Loucy (cell line): ENCODE results near the gene SMG6.

ENCODE experiments used
- H2AFZ ChIP-seq: fragments of 200-600 bp; sonication (generic); 2 replicates; pipeline ENCODE4 v1.6.0; 2016; ENCODE audit warnings: antibody characterized with exemption, mild to moderate bottlenecking, low read length, moderate library complexity
- H3F3A ChIP-seq: fragments of 200-600 bp; 2 replicates; pipeline ENCODE4 v1.6.0; 2016; ENCODE audit warnings: antibody characterized with exemption, low read depth, mild to moderate bottlenecking
- H3K27me3 ChIP-seq: fragments of 200-600 bp; sonication (generic); 2 replicates; pipeline ENCODE4 v1.6.1; 2014; ENCODE audit warnings: low read length, mild to moderate bottlenecking; ENCODE audit not compliant: insufficient read depth, poor library complexity, severe bottlenecking
- H3K36me3 ChIP-seq: fragments of 200-600 bp; sonication (generic); 2 replicates; pipeline ENCODE4 v1.6.1; 2016; ENCODE audit warnings: low read length; ENCODE audit not compliant: insufficient read depth
- H3K4me1 ChIP-seq: fragments of 200-600 bp; sonication (generic); 2 replicates; pipeline ENCODE4 v1.5.1; 2014; ENCODE audit warnings: low read length, mild to moderate bottlenecking; ENCODE audit not compliant: insufficient read depth, poor library complexity, severe bottlenecking
- H3K4me2 ChIP-seq: fragments of 200-600 bp; sonication (generic); 2 replicates; pipeline ENCODE4 v1.6.0; 2014; ENCODE audit warnings: antibody characterized with exemption, low read length, low read depth, mild to moderate bottlenecking; ENCODE audit not compliant: poor library complexity, severe bottlenecking
- H3K4me3 ChIP-seq: fragments of 200-600 bp; sonication (generic); 2 replicates; pipeline ENCODE4 v1.5.1; 2014; ENCODE audit warnings: low read length, mild to moderate bottlenecking, mixed read lengths; ENCODE audit not compliant: poor library complexity, severe bottlenecking
- H3K79me2 ChIP-seq: fragments of 200-600 bp; sonication (generic); 2 replicates; pipeline ENCODE4 v1.6.1; 2014; ENCODE audit warnings: low read length; ENCODE audit not compliant: insufficient read depth
- H3K9ac ChIP-seq: fragments of 200-600 bp; sonication (generic); 2 replicates; pipeline ENCODE4 v1.6.0; 2014; ENCODE audit warnings: mild to moderate bottlenecking, low read depth, low read length, moderate library complexity; ENCODE audit not compliant: poor library complexity, severe bottlenecking
- H3K9me2 ChIP-seq: fragments of 200-600 bp; sonication (generic); replicated peaks from 2 replicates; pipeline ENCODE4 v1.6.1; 2016; ENCODE audit warnings: low read depth, low read length, mixed read lengths
- H3K9me3 ChIP-seq: fragments of 200-600 bp; sonication (generic); 2 replicates; pipeline ENCODE4 v1.6.1; 2014; ENCODE audit warnings: mild to moderate bottlenecking, antibody characterized with exemption, low read length, low read depth; ENCODE audit not compliant: insufficient read depth
- H4K20me1 ChIP-seq: fragments of 200-600 bp; sonication (generic); 2 replicates; pipeline ENCODE4 v1.6.0; 2014; ENCODE audit warnings: antibody characterized with exemption, low read length, mild to moderate bottlenecking; ENCODE audit not compliant: insufficient read depth, poor library complexity, severe bottlenecking
- CTCF ChIP-seq: fragments of 200-600 bp; sonication (generic); conservative IDR thresholded peaks from 2 replicates; pipeline ENCODE4 v1.5.1; 2014; ENCODE audit warnings: mild to moderate bottlenecking, antibody characterized with exemption, low read length
- EZH2phosphoT487 ChIP-seq: fragments of 200-600 bp; IDR thresholded peaks from 2 replicates; pipeline ENCODE4 v1.6.1; 2018; ENCODE audit warnings: antibody characterized with exemption, mild to moderate bottlenecking, moderate library complexity, borderline replicate concordance

Gene SMG6

GRCh38 chr17:2033153-2033552 is 270.4 kb downstream of the SMG6 start:
- H3K4me1 ChIP-seq = peaks cover 10% of the 10 kb centered on the region

DNA sequence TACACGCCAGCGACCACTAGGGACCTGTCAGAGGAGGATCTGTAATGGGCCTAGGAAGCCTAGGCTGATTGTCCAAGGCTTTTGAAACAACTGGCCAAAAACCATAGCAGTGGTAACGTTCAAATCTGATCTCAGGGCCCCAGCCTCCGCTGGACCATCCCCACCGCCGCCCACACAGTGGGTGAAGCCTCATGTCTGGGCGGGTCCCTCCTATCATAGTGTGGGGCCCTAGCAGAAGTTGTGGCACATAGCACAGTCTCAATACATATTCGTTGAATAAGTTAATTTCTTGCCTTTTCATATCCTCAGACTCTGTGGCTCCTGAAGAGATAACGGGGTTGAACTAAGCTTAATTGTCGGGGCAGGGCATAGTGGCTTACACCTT is 272.8 kb downstream of the SMG6 start:
- Histone ChIP-seq H3K27me3 (peaks cover 2% of the 10 kb centered on the region), H2AFZ (no peak overlapping the region), H3K9ac (peak overlapping the region; percentile 68), H3F3A (no peaks in the 10 kb centered on the region), H3K9me3 (no peaks in the 10 kb centered on the region), H3K9me2 (no peaks in the 10 kb centered on the region), H3K79me2 (no peaks in the 10 kb centered on the region), H3K4me2 (peak overlapping the region; percentile 82), H3K36me3 (no peaks in the 10 kb centered on the region), H3K4me3 (peak overlapping the region; percentile 88), H3K4me1 (peaks cover 10% of the 10 kb centered on the region), H4K20me1 (no peaks in the 10 kb centered on the region)
- no peak for TF ChIP-seq EZH2phosphoT487
- TF ChIP-seq CTCF = peak; percentile 74

More at GRCh38 chr17:2033153-2033552, 270.4 kb downstream of the SMG6 start:
- H3K36me3 ChIP-seq = no peaks in the 10 kb centered on the region; the same call in 1 of the 2 replicates
- TF ChIP-seq EZH2phosphoT487 = no peak
- no peak for TF ChIP-seq CTCF
- H3F3A ChIP-seq = no peaks in the 10 kb centered on the region
- H3K4me2 ChIP-seq = no peak overlapping the region
- H4K20me1 ChIP-seq = no peaks in the 10 kb centered on the region
- H3K27me3 ChIP-seq = no peaks in the 10 kb centered on the region
- H3K9me3 ChIP-seq = no peaks in the 10 kb centered on the region
- no peak overlapping the region for H2AFZ ChIP-seq
- H3K79me2 ChIP-seq = no peaks in the 10 kb centered on the region
- H3K4me3 ChIP-seq = no peak overlapping the region
- no peaks in the 10 kb centered on the region for H3K9me2 ChIP-seq
- H3K9ac ChIP-seq = no peak overlapping the region

- no peaks in the 10 kb centered on the region for H3K79me2 ChIP-seq
- H3K27me3 ChIP-seq = peaks cover 7% of the 10 kb centered on the region
- H3K4me2 ChIP-seq = peak within 1 kb of the TSS; percentile 82
- H3K9ac ChIP-seq = peak within 1 kb of the TSS; percentile 68
- H4K20me1 ChIP-seq = no peaks in the 10 kb centered on the region
- no peaks in the 10 kb centered on the region for H3K36me3 ChIP-seq
- H3K9me3 ChIP-seq = no peaks in the 10 kb centered on the region
- peaks cover 10% of the 10 kb centered on the region for H3K4me1 ChIP-seq
- TF ChIP-seq EZH2phosphoT487 = no peak
- TF ChIP-seq CTCF = no peak
- peak within 1 kb of the TSS; percentile 88 for H2AFZ ChIP-seq
- H3F3A ChIP-seq = no peaks in the 10 kb centered on the region
- H3K9me2 ChIP-seq = no peaks in the 10 kb centered on the region
- peak within 1 kb of the TSS; percentile 88 for H3K4me3 ChIP-seq
These were observed 273.4 kb downstream of the SMG6 start, which contains the start of gene DPH1 for GRCh38 chr17:2029911-2030778. Gene DPH1 (plus strand): TSS chr17:2030153. CDS start chr17:2030170, 17 bp downstream.
